T-helper 22 cell (primary cell): ENCODE results near the gene BFSP2.

ENCODE experiments used
- DNase-seq: peaks from one replicate; pipeline ENCODE4 v3.0.0-alpha.2; 2020; ENCODE audit warnings: low read depth

BFSP2 gene

DNA sequence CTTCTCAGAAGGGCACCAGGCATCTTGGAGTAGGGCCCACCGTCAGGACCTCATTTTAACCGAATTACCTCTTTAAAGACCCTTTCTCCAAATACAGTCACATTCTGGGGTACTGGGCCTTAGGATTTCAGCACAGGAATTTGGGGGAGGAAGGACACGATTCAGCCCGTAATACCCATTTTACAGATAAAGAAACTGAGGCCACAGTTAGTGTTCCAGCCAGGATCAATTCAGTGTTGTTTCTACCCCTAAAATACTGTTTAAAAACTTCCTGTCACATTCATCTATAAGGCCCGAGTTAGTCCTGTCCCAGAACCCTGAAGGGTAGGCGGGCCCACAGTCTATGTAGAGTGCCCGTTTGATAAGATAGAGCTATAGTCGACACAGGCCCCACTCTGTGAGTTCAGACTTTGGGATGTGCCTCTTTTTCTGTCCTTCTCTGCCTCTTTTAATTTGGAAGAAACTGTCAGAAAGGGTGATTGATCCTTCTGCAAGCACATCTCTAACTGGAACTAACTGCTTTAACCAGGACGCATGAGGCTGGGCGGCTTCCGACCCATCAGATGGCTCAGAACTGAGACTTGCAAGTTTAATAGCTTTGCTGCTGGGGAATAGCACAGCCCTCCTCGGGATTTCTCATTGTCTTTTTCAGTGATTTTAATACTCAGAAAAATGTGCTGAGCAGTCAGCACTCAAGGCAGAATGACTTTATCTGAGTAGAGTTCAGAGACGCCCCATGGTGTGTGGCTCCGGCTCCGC, 19.5 kb downstream of the BFSP2 start:
- no peak for DNase-seq

DNA sequence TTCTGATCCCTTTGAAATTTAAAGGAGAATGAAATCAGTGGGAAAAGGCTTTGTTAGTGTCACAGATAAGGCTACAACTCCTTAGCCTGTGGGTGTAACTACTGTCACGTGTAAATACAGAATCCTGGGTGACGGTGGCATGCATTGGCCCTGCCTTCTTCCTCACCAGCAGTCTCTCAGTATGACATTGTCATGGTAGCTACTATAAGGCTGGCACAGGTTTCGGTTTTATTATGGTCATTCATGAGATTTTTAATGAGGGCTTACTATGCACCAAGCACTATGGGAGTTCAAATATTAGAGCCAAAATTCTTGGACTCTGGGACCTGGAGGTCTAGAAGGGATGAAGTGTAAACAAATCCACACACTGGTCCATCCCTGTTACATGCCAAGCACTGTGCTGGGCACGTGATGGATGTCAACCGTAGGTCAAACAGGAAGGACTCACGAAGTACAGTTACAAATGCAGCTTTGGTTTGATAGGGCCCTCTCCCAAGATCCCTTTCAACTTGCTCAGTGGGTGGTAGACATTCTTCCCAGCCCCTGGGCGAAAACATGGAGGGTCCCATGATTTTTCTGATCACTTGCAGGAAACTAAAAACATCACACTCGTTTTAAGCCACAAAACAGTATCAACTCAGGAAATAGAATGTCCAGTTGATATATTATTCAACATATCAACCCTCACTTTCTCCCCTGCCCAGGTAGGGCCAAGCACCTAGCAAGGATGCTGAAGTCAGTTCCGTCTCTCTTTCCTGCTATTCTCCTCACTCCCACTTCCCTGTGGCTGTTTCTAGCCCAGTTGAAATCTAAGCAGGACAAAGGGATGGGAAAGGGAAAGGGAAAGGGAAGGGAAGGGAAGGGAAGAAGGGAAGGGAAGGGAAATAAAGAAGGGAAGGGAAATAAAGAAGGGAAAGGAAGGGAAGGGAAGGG, 25.3 kb downstream of the BFSP2 start:
- DNase-seq, result no peak

DNA sequence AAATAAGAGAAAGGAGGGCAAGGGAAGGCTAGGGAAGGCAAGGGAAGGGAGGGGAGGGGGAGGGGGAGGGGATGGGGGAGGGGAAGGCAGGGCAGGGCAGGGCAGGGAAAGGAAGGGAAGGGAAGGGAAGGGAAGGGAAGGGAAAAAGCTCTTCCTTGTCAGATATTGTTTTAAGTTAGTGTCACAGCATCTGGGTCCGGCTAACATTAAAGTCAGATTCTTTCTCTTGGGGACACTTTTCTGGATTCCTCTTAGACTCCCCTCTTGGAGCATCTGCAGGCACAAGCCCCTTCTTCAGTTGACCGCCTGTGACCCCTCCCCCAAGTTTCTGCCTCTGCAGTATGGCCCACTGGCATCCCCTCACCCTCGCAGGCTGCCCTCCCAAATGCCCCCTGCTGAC, 26.0 kb downstream of the BFSP2 start:
- DNase-seq, result no peak

DNA sequence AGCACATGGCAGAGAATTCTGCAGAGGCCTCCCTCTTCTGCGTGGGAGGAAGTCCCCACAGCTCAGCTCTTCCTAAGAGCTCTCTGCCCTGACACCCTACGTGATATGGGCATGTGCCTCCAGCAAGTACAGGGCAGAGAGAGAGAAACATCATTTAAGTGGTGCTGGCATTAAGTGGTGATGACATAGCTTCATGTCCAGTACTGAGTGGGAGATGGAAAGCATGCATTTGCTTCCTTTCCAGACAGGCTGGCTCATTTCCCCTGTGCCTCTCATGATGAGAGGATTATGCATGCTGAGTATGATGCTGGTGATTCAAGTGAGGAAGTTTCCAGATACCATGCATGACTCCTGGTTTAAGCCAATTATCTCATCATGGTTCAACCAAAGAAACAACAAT, 26.9 kb downstream of the BFSP2 start:
- DNase-seq, result no peak

DNA sequence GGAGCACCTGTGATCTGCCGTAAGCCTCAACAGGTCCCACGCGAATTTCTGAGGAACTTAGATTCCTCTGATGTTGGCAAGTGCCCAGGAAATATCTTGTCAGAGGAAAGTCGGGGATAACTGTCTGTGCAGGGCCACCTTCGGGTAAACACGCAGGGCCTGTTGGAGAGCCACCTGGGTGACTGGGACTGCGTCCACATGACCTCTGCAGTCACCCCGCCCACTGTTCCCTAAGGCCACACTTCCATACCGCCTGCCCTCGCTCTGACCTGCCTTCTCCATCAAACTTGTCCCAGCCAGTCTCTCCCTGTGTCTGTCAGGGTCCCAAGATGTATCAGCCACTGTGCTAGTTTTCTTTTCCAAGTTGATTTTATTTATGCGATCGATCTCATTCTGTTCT, 28.7 kb downstream of the BFSP2 start:
- DNase-seq, result no peak

DNA sequence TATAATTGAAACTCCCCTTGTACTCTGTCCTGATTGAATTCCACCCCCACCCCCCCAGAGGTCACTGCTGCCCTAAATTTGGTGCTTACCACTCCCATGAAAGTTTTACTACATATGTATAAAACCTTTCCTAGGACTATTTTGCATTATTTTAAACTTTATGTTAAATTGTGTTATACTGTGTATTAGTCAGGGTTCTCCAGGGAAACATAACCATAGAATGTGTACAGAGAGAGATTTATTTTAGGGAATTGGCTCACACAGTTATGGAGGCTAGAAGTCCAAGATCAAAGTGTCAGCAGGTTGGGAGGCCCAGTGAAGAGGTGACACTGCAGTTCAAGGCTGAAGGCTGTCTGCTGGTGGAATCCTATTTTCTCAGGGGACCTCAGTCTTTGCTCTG, 29.2 kb downstream of the BFSP2 start:
- DNase-seq, result no peak

DNA sequence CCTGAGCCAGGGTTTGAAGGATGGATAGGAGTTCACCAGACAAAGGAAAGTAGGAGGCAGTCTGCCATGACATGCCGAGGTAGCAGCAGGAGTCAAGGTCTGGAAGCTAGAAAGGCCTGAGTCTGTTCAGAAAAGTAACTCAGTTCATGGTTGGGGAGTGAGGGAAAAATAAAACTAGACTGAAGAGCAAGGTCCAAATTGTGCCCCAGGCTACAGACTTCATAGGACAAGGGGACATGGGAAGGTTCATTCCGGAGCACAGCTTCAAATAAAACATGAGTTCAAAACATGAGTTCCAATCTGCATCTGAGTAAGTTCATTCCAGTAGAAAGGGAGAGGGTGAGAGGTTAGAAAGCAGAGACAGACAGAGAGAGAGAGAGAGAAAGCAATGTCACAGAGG, 39.7 kb downstream of the BFSP2 start:
- DNase-seq, result no peak

DNA sequence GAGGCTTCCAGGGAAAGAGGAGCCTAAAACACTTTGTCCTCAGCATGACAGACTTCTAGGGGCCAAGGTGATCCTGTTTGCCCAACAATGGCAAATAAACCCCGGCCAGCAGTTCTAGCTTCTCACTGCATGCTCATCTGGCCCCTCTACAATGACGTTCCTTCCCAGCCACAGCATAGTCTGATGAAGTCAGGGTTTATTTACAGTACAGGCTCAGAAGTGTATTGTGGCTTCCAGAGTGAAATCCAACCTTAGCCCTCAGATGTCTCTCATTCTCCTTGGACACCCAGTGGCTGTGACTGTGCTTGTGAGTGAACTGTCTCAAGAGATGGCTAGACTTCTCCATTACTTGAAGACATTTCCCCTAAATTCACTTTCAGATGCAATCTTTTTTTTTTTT, 40.8 kb downstream of the BFSP2 start:
- no peak for DNase-seq

DNA sequence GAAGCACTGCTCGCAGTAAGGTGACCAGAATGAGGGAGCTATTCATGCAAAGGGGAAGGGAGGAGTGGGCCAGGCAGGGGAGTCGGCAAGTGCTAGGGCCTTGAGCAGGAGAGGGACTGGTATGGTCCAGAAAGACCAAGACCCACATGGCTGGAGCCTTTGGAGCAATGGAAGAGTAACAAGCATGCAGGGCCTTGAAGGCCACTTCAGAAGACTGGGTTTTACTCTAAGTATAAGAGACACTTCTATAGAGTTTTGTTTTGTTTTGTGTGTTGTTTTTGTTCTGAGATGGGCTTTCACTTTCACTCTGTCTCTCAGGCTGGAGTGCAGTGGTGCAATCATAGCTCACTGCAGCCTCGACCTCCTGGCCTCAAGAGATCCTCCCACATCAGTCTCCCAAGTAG, 42.0 kb downstream of the BFSP2 start:
- no peak for DNase-seq

DNA sequence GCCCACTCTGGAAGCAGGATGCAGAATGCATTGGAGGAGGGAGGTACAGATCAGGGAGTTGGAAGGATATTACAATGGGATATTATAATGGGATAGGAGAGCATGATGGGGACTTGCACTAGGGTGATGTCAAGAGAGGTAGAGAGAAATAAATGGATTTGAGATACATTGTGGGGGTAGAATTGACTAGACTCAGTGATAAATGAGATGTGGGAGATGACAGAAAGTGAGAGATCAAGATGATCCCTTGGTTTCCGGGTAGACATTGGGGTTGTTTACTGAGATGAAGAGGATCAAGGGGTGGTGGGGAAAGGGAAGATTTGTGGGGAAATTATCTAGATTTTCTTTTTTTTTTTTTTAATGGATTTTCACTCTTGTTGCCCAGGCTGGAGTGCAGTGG, 42.7 kb downstream of the BFSP2 start:
- no peak for DNase-seq

DNA sequence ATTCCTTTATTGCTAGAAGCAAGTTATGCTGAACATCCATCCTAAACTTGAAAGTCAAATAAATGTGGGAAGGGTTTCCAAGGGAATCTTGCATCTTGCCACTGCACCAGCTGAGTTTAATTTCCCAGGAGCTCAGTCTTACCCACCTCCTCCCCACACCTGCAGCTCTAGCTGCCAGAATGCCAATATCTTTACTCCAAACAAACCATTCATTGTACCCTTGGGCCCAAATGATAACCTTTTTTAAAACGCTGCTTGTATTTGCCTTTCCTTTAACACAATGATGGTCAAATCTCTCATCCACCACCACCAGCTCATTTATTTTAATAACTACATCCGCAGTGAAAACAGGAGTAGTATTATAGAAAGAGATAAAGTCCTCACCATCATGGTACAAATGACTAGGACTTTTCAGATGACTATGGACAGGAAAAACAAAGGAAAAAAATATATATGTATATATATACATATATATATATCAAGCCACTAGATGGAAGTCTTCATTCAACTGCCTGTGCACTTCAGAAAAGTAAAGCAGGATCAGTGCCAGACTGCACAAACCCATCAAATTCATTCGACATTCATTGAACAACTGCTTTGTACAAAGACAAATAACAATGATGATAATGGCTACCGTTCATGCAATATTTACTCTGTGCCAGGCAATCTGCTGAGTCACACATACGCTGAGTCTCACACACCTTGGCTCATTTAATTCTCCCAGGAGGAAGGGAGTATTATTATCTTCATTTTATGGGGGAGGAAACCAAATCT, 44.0 kb downstream of the BFSP2 start:
- DNase-seq, result no peak

DNA sequence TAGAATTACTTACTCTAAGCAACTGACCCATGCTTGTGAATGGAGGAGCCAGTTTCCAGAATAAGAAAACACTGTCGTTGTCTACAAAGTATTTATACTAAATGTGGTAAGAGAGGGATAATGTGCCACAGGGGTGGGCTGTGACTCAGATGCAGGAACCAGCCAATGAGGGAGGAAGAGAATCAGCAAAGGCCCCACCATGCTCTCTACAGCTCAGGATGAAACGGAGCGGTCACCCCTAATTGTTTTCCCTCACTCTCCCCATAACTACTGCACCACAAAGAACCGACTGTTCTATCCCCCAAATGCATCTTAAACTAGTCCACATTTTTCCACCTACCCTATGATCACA, 44.5 kb downstream of the BFSP2 start:
- DNase-seq, result no peak

DNA sequence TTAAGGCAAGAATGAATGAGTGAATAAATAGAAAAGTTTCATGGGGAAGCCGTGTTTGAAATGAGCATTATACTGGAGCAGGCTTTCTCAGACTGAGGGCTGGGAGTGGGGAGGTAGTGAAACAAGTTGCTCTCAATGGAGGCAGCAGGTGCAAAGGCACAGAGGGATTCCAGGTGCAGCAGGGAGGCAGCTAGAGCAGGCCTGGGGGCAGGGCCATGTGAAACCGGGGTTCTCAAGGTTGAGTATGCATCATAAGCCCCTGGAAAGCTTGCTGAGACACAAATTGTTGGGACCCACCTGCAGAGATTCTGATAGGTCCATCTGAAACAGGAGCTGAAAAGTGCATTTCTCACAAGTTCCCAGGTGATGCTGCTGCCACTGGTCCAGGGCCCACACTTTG, 45.3 kb downstream of the BFSP2 start:
- no peak for DNase-seq

DNA sequence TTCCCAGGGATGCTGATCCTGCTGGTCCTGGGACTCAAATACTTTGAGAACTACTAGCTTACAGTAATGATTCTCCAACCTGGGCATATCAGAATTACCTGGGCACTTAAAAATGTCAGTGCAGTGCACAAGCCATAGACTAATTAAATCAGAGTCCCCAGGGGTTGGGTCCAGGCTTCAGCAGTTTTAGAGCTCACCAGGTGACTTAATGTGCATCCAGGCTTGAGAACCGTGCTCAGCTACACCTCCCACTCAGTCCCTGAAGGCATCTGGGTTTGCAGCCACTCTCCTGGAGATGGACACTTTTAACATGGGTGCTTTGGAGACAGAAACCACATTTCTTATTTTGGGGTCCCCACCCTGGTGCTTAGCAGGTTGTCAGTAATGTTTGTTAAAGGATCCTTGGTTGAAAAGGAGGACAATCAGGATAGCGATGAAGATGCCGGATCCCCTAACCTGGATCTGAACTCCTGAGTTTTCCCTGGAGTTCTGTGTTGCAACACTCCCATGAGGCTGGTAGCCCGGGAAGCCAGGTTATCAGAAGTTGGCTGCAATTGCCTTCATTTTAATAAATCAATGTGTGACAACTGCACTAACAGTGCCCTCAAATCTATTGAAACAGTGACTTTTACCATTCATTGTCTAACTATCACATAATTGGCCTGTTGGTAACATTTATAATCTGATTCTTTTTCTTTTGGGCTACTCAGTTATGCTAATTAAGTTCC, 48.1 kb downstream of the BFSP2 start:
- DNase-seq, result no peak

DNA sequence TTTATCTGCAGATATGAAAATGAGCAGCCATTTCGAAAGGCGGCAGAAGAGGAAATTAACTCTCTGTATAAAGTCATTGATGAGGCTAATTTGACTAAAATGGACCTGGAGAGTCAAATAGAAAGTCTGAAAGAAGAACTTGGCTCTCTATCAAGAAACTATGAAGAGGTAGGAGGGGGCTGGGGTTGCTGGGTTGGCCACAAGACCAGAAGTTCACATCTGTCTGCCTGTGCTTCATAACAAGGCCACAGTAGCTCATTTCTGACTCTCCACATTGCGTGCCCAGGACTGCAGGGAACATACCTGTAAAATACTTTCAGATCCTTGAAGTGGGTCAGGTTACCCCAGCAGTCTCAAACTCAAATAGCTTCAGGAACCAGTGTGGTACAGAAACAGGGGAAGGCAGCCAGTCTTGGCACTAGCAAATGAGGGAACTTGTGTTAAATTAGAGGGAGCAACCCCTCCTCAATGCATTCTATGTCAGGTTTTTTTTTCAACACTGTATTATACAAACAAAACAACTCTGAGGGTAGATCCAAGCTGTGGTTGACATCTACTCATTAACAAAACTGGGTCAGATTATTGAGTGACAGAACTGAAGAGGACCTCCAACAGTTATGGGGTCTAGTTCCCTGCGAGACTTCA, 48.7 kb downstream of the BFSP2 start:
- no peak for DNase-seq

DNA sequence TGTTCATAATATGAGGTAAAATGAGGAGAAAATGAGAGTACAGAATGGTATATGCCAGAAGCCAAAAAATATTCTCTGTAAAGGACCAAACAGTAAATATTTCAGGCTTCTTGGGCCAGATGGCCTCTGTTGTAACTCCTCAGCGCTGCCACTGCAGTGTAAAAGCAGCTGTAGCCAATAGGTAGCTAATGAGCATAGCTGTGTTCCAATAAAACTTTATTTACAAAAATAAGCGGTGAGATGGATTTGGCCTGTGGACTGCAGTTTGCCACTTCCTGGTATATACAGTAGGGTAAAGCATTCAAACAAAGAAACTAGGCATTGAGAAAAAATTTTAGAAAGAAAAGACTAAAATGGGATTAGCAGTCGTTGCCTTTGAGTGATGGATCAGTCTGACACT, 51.5 kb downstream of the BFSP2 start:
- no peak for DNase-seq

DNA sequence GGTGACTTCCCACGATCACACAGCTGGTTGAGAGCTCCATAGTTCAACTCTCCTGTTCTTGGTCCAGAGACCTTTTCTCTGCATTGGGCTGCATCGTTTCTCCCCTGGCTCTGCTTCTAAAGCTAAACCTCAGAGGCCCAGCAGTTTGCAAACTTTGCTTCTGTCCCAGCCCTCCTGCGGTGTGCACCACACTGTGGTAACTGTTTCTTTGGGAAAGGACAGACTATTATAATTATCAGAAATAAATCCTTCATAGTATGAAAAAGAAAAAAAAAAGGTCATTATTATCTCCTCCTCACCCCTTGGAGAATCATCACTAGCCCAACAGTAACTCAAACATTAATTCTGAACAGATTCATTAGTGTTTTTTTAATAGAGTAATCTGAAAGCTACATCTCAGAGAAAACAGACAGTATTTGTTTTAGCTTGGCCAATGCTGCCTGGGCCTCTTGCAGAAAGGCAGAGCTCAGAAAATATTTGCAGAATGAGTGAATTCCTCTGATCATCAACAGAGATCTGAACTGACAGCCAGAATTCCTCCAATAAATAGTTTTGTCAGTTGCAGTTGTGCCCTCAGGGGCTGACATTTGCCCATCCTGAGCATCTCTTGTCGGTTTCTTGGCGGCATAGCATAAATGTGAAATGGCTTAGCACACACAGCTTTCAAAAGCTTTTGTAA, 52.9 kb downstream of the BFSP2 start:
- DNase-seq, result no peak

DNA sequence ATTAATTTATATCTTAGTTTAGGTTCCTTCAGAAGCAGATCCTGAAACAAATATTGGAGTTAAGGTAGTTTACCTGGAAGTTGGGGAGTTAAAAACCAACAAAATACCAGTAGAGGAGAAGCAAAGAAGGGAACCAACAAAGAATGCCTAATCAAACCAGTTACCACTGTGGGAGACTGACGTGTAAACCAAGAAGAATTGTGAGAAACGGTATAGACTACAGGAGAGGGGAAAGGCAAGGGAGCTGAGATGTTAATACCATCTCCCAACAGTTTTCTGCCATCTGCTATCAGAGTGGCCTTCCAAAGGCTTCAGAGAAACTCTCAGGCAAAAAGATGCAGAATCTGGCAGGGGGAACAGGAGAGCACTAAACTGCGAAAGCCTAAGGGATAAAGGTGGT, 53.5 kb downstream of the BFSP2 start:
- DNase-seq, result no peak

DNA sequence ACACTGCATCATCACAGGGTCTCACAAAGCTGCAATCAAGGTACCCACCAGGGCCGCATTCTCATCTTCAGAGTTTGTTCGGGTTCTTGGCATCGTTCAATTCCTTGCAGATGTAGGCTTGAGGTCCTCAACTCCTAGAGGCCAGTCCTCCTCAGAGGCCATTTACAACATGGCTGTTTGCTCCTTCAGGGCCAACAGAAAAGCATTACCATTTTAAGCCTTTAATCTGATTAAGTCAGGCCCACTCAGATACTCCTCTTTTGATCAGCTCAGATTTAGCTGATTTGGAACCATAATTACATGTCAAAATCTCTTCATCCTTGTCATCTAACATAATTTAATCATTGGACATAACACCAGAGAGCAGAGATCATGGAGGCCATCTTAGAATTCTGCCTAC, 55.4 kb downstream of the BFSP2 start:
- DNase-seq, result no peak

DNA sequence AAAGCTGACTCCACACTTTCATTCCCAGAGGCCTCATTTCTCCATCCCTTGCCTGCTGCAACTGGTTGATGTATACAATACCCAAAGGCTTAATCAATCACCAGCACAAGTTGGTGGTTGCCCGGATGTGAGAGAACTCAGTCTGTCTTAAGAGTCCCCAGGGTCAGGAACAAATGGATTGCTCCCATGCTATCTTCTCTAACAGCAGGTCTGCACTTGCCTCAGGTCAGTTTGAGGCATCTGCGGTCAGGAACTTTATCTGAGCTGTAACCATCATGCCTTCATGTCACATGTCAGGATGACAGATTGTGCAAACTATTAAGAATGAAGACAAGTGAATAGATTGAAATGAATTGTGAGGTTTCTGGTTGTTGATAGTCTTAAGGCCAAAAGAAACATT, 56.1 kb downstream of the BFSP2 start:
- no peak for DNase-seq

DNA sequence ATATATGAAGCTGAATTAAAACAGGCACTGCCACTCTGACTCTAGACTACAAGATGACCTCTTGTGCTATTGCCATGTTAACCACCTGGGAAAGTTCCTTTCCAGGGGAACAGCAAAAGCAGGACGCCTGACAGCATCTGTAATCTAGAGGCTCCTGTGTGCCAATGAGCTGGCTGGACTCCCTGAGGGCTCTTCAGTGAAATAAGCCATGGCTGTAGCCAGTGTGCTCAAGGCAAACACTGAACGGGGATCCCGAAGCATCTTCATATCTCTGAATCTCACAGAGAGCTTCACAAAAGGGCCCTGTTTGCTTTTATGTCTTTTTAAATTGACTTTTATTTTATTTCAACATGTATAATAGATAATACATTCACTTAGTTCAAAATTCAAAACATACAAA, 57.2 kb downstream of the BFSP2 start:
- no peak for DNase-seq
